IMR-90 (cell line): ENCODE results near the gene ZNF512B. TPM values are rescaled to one million over a fixed set of nuclear protein-coding genes. Genes with fewer than 3 reads are reported as not detected.
"Not testable (repeated sequence)": the region's sequence is repeated elsewhere in the genome, so short reads cannot be mapped to it uniquely, and the experiment has no call there.

Experiments used
- ATAC-seq: fragments of 200-7000 bp; cut with Tn5 transposase; 2 replicates; pipeline ENCODE4 v1.9.1; 2020; ENCODE audit warnings: low read depth, mild to moderate bottlenecking, moderate library complexity
- BruUV-seq: library from RNA; stranded (reverse); fragments of 400-500 nt; replicated peaks from 2 replicates; lab custom pipeline; 2021; lab: Mats Ljungman, UMichigan
- CTCF ChIA-PET: fragments of 300-600 bp; formaldehyde crosslinking; extraction: SDS; loops from one replicate; lab custom pipeline; 2021; ENCODE audit warnings: antibody characterized with exemption; lab: Yijun Ruan, JAX
- POLR2A ChIA-PET: fragments of 300-600 bp; sonication (Branson Sonifier 250); formaldehyde crosslinking; loops from one replicate; lab custom pipeline; 2022; ENCODE audit warnings: antibody characterized with exemption; ENCODE audit not compliant: unreplicated experiment; lab: Charles Lee
- DNase-seq: peaks from one replicate; pipeline ENCODE4 v3.0.0; 2013
- H2AFZ ChIP-seq: replicated peaks from 2 replicates; pipeline ENCODE3; 2013; ENCODE audit warnings: low read length, mild to moderate bottlenecking; ENCODE audit not compliant: poor library complexity
- H2AK5ac ChIP-seq: 2 replicates; pipeline ENCODE4 v1.6.1; 2013; ENCODE audit warnings: low read depth, low read length, inconsistent platforms
- H2AK9ac ChIP-seq: replicated peaks from 2 replicates; pipeline ENCODE3; 2013; ENCODE audit warnings: mild to moderate bottlenecking, low read depth, low read length, moderate library complexity; ENCODE audit not compliant: poor library complexity
- H2BK120ac ChIP-seq: 2 replicates; pipeline ENCODE4 v1.6.1; 2013; ENCODE audit warnings: low read depth, low read length, inconsistent platforms
- H2BK15ac ChIP-seq: 3 replicates; pipeline ENCODE4 v1.6.1; 2013; ENCODE audit warnings: low read depth, low read length, inconsistent platforms
- H2BK20ac ChIP-seq: 2 replicates; pipeline ENCODE4 v1.6.1; 2013; ENCODE audit warnings: low read depth, mild to moderate bottlenecking, inconsistent platforms, low read length, moderate library complexity
- H2BK5ac ChIP-seq: 2 replicates; pipeline ENCODE4 v1.6.1; 2013; ENCODE audit warnings: mild to moderate bottlenecking, low read depth, low read length, inconsistent platforms; ENCODE audit not compliant: poor library complexity, severe bottlenecking
- H3K14ac ChIP-seq: replicated peaks from 2 replicates; pipeline ENCODE4 v1.6.1; 2013; ENCODE audit warnings: low read depth, low read length, inconsistent platforms
- H3K18ac ChIP-seq: 2 replicates; pipeline ENCODE4 v1.6.1; 2013; ENCODE audit warnings: low read depth, low read length, control low read depth
- H3K23ac ChIP-seq: 2 replicates; pipeline ENCODE4 v1.6.1; 2013; ENCODE audit warnings: low read depth, low read length, inconsistent platforms
- H3K27ac ChIP-seq: 2 replicates; pipeline ENCODE4 v1.5.1; 2013; ENCODE audit warnings: mild to moderate bottlenecking, control low read depth, low read length; ENCODE audit not compliant: insufficient read depth
- H3K27me3 ChIP-seq: 2 replicates; pipeline ENCODE4 v1.6.1; 2013; ENCODE audit warnings: low read length; ENCODE audit not compliant: control insufficient read depth, insufficient read depth
- H3K36me3 ChIP-seq: 2 replicates; pipeline ENCODE4 v1.6.1; 2013; ENCODE audit warnings: low read length, mixed read lengths; ENCODE audit not compliant: control insufficient read depth, insufficient read depth
- H3K4ac ChIP-seq: 2 replicates; pipeline ENCODE4 v1.6.1; 2013; ENCODE audit warnings: low read depth, low read length, inconsistent platforms
- H3K4me1 ChIP-seq: 2 replicates; pipeline ENCODE4 v1.6.1; 2013; ENCODE audit warnings: low read length, mixed read lengths; ENCODE audit not compliant: control insufficient read depth, insufficient read depth
- H3K4me2 ChIP-seq: 2 replicates; pipeline ENCODE4 v1.6.1; 2013; ENCODE audit warnings: low read depth, mild to moderate bottlenecking, control low read depth, low read length, moderate library complexity
- H3K4me3 ChIP-seq: 2 replicates; pipeline ENCODE4 v1.5.1; 2013; ENCODE audit warnings: low read depth, mild to moderate bottlenecking, control low read depth, low read length, moderate library complexity; ENCODE audit not compliant: insufficient read depth
- H3K56ac ChIP-seq: 2 replicates; pipeline ENCODE4 v1.6.1; 2013; ENCODE audit warnings: low read length, inconsistent platforms; ENCODE audit not compliant: insufficient read depth; ENCODE audit errors: extremely low read depth
- H3K79me1 ChIP-seq, 2 experiments: 2 replicates each; pipeline ENCODE4 v1.6.1; 2013; ENCODE audit warnings: low read length in 2 of 2, inconsistent platforms in 1 of 2, low read depth in 1 of 2
- H3K9ac ChIP-seq: 2 replicates; pipeline ENCODE4 v1.6.1; 2013; ENCODE audit warnings: low read depth, low read length, control low read depth
- H3K9me1 ChIP-seq: 2 replicates; pipeline ENCODE4 v1.6.1; 2013; ENCODE audit warnings: low read length, inconsistent platforms; ENCODE audit not compliant: insufficient read depth
- H3K9me3 ChIP-seq: 2 replicates; pipeline ENCODE4 v1.6.1; 2013; ENCODE audit warnings: low read length; ENCODE audit not compliant: control insufficient read depth, insufficient read depth
- H4K20me1 ChIP-seq: 2 replicates; pipeline ENCODE4 v1.6.1; 2013; ENCODE audit warnings: low read length, inconsistent platforms; ENCODE audit not compliant: insufficient read depth
- H4K5ac ChIP-seq: 2 replicates; pipeline ENCODE4 v1.6.1; 2013; ENCODE audit warnings: mild to moderate bottlenecking, low read depth, low read length, control low read depth
- H4K8ac ChIP-seq, 2 experiments: 2 replicates each; pipeline ENCODE4 v1.6.1; 2013; ENCODE audit warnings: low read depth in 2 of 2, low read length in 2 of 2, control low read depth in 1 of 2, inconsistent platforms in 1 of 2
- H4K91ac ChIP-seq: 2 replicates; pipeline ENCODE4 v1.6.1; 2013; ENCODE audit warnings: low read depth, low read length, inconsistent platforms; ENCODE audit not compliant: insufficient read depth
- CHD1 ChIP-seq: IDR thresholded peaks from 2 replicates; pipeline ENCODE4 v1.6.1; 2012; ENCODE audit warnings: low read depth, low read length, improper control_type of control experiment
- FOS ChIP-seq: fragments of 150-350 bp; IDR thresholded peaks from 2 replicates; pipeline ENCODE4 v1.6.1; 2016; ENCODE audit warnings: low read depth, low read length
- MAZ ChIP-seq: IDR thresholded peaks from 2 replicates; pipeline ENCODE4 v1.6.1; 2012; ENCODE audit warnings: low read depth, mild to moderate bottlenecking, low read length, improper control_type of control experiment, moderate library complexity, borderline replicate concordance
- MXI1 ChIP-seq: IDR thresholded peaks from 2 replicates; pipeline ENCODE4 v1.6.1; 2012; ENCODE audit warnings: low read depth, mild to moderate bottlenecking, low read length, moderate library complexity, borderline replicate concordance
- RCOR1 ChIP-seq: IDR thresholded peaks from 2 replicates; pipeline ENCODE4 v1.6.1; 2012; ENCODE audit warnings: mild to moderate bottlenecking, low read length, improper control_type of control experiment; ENCODE audit not compliant: insufficient replicate concordance
- SMC3 ChIP-seq: fragments of 150-350 bp; IDR thresholded peaks from 2 replicates; pipeline ENCODE4 v1.6.1; 2016; ENCODE audit warnings: low read depth, mild to moderate bottlenecking, antibody characterized with exemption, low read length, moderate library complexity
- WGBS, 2 experiments: methylation state at CpG; one replicate each; pipeline versions ENCODE4 v1.1.5 to v1.1.7; 2013; ENCODE audit warnings: missing lambda C conversion rate in 2 of 2; ENCODE audit not compliant: insufficient read length in 1 of 2; ENCODE audit errors: extremely low coverage in 2 of 2; 5-methylcytosine and 5-hydroxymethylcytosine counted together
- dilution Hi-C: fragments of 300-500 bp; cut with HindIII; formaldehyde crosslinking; loops from one replicate; pipeline ENCODE4 v1.14.3; 2018; ENCODE audit warnings: low sequenced_read_pairs; ENCODE audit not compliant: unreplicated experiment
- in situ Hi-C: fragments of 300-500 bp; cut with MboI; formaldehyde crosslinking; loops from 3 replicates; pipeline ENCODE4 v1.14.3; 2019; ENCODE audit warnings: low sequenced_read_pairs, inconsistent platforms, mixed read lengths
- intact Hi-C: fragments of 100-400 bp; cut with micrococcal nuclease; formaldehyde crosslinking; loops from 2 replicates; pipeline ENCODE4 v1.10.0; 2022
- polyA plus RNA-seq, 3 experiments: library from polyadenylated mRNA; depleted of rRNA; stranded (reverse); fragments of >200 nt; gene quantifications; 2 replicates each; pipeline ENCODE4 v1.2.3, GENCODE V29; 2012; ENCODE audit warnings: low replicate concordance in 1 of 3
- total RNA-seq: library from RNA; depleted of rRNA; stranded (reverse); fragments of >200 nt; gene quantifications from 2 replicates; pipeline ENCODE4 v1.2.3, GENCODE V29; 2012

ZNF512B gene
- total and polyA plus RNA-seq, 2 of the 4 experiments (the other 2 are of a cell fraction), result 6.5 to 15.6 TPM

DNA sequence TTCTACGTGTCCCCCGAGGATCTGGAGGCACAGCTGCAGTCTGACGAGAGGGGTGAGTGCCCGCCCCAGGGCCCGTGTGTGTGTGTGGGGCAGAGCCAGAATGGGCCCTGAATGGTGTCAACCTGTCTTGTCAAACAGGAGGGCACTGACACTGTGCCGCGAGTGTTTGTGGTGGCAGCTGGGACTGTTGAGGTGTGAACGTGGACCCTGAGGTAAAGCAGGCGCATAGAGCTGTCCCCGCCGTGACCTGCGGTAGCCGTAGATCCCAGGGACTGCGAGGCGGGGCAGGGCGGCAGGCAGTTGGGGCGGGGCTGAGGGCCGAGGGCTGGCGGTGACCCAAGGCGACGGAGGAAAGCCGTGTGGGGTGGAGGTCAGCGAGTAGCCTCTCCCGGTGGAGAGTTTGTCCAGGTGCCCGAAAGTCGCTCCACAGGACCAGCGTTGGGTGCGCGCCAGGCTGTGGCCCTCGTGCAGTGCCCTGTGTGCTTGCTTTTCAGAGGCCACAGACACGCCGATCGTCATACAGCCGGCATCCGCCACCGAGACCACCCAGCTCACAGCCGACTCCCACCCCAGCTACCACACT, 38.7 kb downstream of the ZNF512B start:
- no TSS peak for BruUV-seq
- H2AK9ac ChIP-seq, result no peak overlapping the region
- H4K5ac ChIP-seq, result no peak overlapping the region
- no peak overlapping the region for H2AFZ ChIP-seq
- H3K79me1 ChIP-seq, result peaks cover 41 to 62% of the 10 kb centered on the region in 2 experiments
- H3K9me3 ChIP-seq, result no peaks in the 10 kb centered on the region
- H3K4me3 ChIP-seq, result no peak overlapping the region
- H3K4ac ChIP-seq, result no peak overlapping the region
- ChIA-PET POLR2A (no interaction called here), CTCF (no interaction called here)
- H3K18ac ChIP-seq, result no peak overlapping the region
- no peak overlapping the region for H3K14ac ChIP-seq
- no peak overlapping the region for H2BK15ac ChIP-seq
- WGBS, 2 experiments, result 93% methylated on average over 20 of the region's 37 CpGs; no CpG with 5 or more reads in 1 of the 2 experiments
- H3K27ac ChIP-seq, result no peak overlapping the region
- H3K23ac ChIP-seq, result no peak overlapping the region
- peaks cover 73% of the 10 kb centered on the region for H3K36me3 ChIP-seq
- dilution Hi-C loops (no loop called here), intact Hi-C loops (no loop called here), in situ Hi-C loops (no loop called here)
- no peak overlapping the region for H2AK5ac ChIP-seq
- H3K4me1 ChIP-seq, result no peaks in the 10 kb centered on the region
- no peak for ATAC-seq
- H4K91ac ChIP-seq, result no peak overlapping the region
- H2BK5ac ChIP-seq, result no peak overlapping the region
- H3K56ac ChIP-seq, result no peak overlapping the region
- no peak for DNase-seq
- no peak overlapping the region for H2BK20ac ChIP-seq
- TF ChIP-seq RCOR1 (no peak), SMC3 (no peak), MAZ (no peak), FOS (no peak), MXI1 (no peak), CHD1 (no peak)
- no peaks in the 10 kb centered on the region for H3K27me3 ChIP-seq
- no peak overlapping the region for H3K9ac ChIP-seq
- peaks cover 12% of the 10 kb centered on the region; the same call in 1 of the 2 replicates for H3K9me1 ChIP-seq
- H4K20me1 ChIP-seq, result peaks cover 73% of the 10 kb centered on the region
- H4K8ac ChIP-seq, result no peak overlapping the region
- no peak overlapping the region for H2BK120ac ChIP-seq
- H3K4me2 ChIP-seq, result no peak overlapping the region

DNA sequence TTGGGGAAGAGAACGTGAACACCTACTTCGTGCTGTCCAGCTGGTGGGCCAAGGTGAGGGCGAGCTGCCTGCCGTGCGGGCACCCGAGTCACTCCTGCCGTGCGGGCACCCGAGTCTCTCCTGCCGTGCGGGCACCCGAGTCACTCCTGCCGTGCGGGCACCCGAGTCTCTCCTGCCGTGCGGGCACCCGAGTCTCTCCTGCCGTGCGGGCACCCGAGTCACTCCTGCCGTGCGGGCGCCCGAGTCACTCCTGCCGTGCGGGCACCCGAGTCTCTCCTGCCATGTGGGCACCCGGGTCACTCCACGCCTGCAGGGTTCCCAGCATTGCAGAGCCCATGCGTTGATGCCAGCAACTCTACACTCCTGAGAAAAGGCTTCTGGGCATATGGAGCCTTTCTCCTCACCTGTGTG, 40.3 kb downstream of the ZNF512B start:
- H3K9me1 ChIP-seq, H3K23ac ChIP-seq, H3K18ac ChIP-seq, H2AFZ ChIP-seq, dilution Hi-C loops, H4K5ac ChIP-seq, H3K4me2 ChIP-seq, H3K27ac ChIP-seq, H3K9me3 ChIP-seq, H3K56ac ChIP-seq, H2BK120ac ChIP-seq, H3K4ac ChIP-seq, CTCF ChIA-PET, H4K8ac ChIP-seq, H2BK5ac ChIP-seq, intact Hi-C loops, H3K4me1 ChIP-seq, H3K27me3 ChIP-seq, H3K4me3 ChIP-seq, H2BK20ac ChIP-seq, H2AK5ac ChIP-seq, BruUV-seq, POLR2A ChIA-PET, H3K9ac ChIP-seq, ATAC-seq, H2AK9ac ChIP-seq, DNase-seq, H4K91ac ChIP-seq, H3K14ac ChIP-seq, H2BK15ac ChIP-seq, in situ Hi-C loops: not testable (repeated sequence)
- peaks cover 32 to 60% of the 10 kb centered on the region in 2 experiments for H3K79me1 ChIP-seq
- peaks cover 60% of the 10 kb centered on the region for H3K36me3 ChIP-seq
- peaks cover 73% of the 10 kb centered on the region for H4K20me1 ChIP-seq
- WGBS, 2 experiments, result 94% methylated on average over 31 of the region's 31 CpGs; no CpG with 5 or more reads in 1 of the 2 experiments
